H1 (cell line): ENCODE results near the gene PPP1R12A. TPM values are rescaled to one million over a fixed set of nuclear protein-coding genes. Genes with fewer than 3 reads are reported as not detected.

Experiments used
- CTCF ChIA-PET: fragments of 300-600 bp; sonication (Branson Sonifier 250); formaldehyde crosslinking; loops from one replicate; lab custom pipeline; 2021; ENCODE audit not compliant: partially characterized antibody; lab: Charles Lee
- POLR2A ChIA-PET: fragments of 300-600 bp; sonication (Branson Sonifier 250); formaldehyde crosslinking; loops from one replicate; lab custom pipeline; 2021; ENCODE audit warnings: inconsistent platforms; ENCODE audit not compliant: partially characterized antibody; lab: Charles Lee
- DNase-seq, 2 experiments: peaks; one replicate each; pipeline versions ENCODE4 v3.0.0 to v3.0.0-alpha.2; 2010 to 2022; ENCODE audit warnings: low spot score in 2 of 2, low read depth in 1 of 2, mixed read lengths in 1 of 2
- FAIRE-seq: peaks from 2 replicates; lab custom pipeline; 2011; peaks lifted over from hg19 to GRCh38; lab: Jason Lieb, UNC
- H2AFZ ChIP-seq: 2 replicates; pipeline ENCODE4 v1.8.1; 2012; ENCODE audit warnings: low read length, inconsistent platforms
- H2AK5ac ChIP-seq: 2 replicates; pipeline ENCODE4 v1.6.1; 2013; ENCODE audit warnings: low read depth, low read length
- H2BK120ac ChIP-seq: replicated peaks from 2 replicates; pipeline ENCODE3; 2013; ENCODE audit warnings: low read depth, low read length, inconsistent platforms
- H2BK12ac ChIP-seq: 2 replicates; pipeline ENCODE4 v1.6.1; 2013; ENCODE audit warnings: low read depth, low read length
- H2BK15ac ChIP-seq: 2 replicates; pipeline ENCODE4 v1.6.1; 2013; ENCODE audit warnings: low read length
- H2BK20ac ChIP-seq: 2 replicates; pipeline ENCODE4 v1.6.1; 2013; ENCODE audit warnings: low read length
- H2BK5ac ChIP-seq: 2 replicates; pipeline ENCODE4 v1.6.1; 2013; ENCODE audit warnings: low read depth, low read length
- H3K14ac ChIP-seq: 2 replicates; pipeline ENCODE4 v1.6.1; 2013; ENCODE audit warnings: inconsistent platforms; ENCODE audit not compliant: insufficient read length
- H3K18ac ChIP-seq: 2 replicates; pipeline ENCODE4 v1.6.1; 2013; ENCODE audit warnings: low read length; ENCODE audit errors: extremely low read depth
- H3K23ac ChIP-seq: 2 replicates; pipeline ENCODE4 v1.6.1; 2013; ENCODE audit warnings: inconsistent platforms; ENCODE audit not compliant: insufficient read length
- H3K23me2 ChIP-seq: 2 replicates; pipeline ENCODE4 v1.6.1; 2013; ENCODE audit warnings: low read depth, low read length
- H3K27ac ChIP-seq: 2 replicates; pipeline ENCODE4 v1.6.1; 2011; ENCODE audit warnings: low read depth, low read length, inconsistent platforms
- H3K27me3 ChIP-seq, 4 experiments: replicated peaks in 1 of 4; 1 replicate in 1 of 4; 2 replicates in 3 of 4; pipeline versions ENCODE4 v1.6.1 to v1.8.1; 2011 to 2013; ENCODE audit warnings: low read length in 3 of 4, mild to moderate bottlenecking in 3 of 4, inconsistent platforms in 2 of 4, mixed read lengths in 2 of 4, moderate library complexity in 1 of 4; ENCODE audit not compliant: control insufficient read depth in 3 of 4, insufficient read depth in 3 of 4; ENCODE audit errors: extremely low read depth in 1 of 4
- H3K36me3 ChIP-seq, 4 experiments: 2 replicates each; pipeline versions ENCODE4 v1.6.1 to v1.8.1; 2011 to 2013; ENCODE audit warnings: mild to moderate bottlenecking in 4 of 4, low read length in 3 of 4, moderate library complexity in 2 of 4, control low read depth in 1 of 4, inconsistent platforms in 1 of 4; ENCODE audit not compliant: insufficient read depth in 4 of 4, control insufficient read depth in 2 of 4
- H3K4ac ChIP-seq: replicated peaks from 2 replicates; pipeline ENCODE3; 2013; ENCODE audit warnings: low read length, low read depth, mixed read lengths, inconsistent platforms; ENCODE audit not compliant: insufficient read length
- H3K4me1 ChIP-seq, 4 experiments: replicated peaks in 1 of 4; 1 replicate in 1 of 4; 2 replicates in 3 of 4; pipeline versions ENCODE4 v1.6.1 to v1.8.1; 2011 to 2013; ENCODE audit warnings: low read length in 3 of 4, inconsistent platforms in 2 of 4, mixed read lengths in 1 of 4; ENCODE audit not compliant: insufficient read depth in 4 of 4, control insufficient read depth in 3 of 4
- H3K4me2 ChIP-seq, 2 experiments: 2 replicates each; pipeline versions ENCODE4 v1.6.1 to v1.8.1; 2011 to 2013; ENCODE audit warnings: low read depth in 2 of 2, low read length in 2 of 2, control low read depth in 1 of 2, inconsistent platforms in 1 of 2, mild to moderate bottlenecking in 1 of 2; ENCODE audit not compliant: insufficient read depth in 1 of 2
- H3K4me3 ChIP-seq, 4 experiments: fragments of 200-600, 300-600 bp in 1 of 4; sonication (generic), shearing (Covaris generic), sonication (Bioruptor Twin) in 1 of 4; 2 replicates each; pipeline versions ENCODE4 v1.5.1 to v1.8.1; 2011 to 2016; ENCODE audit warnings: low read length in 4 of 4, low read depth in 3 of 4, control low read depth in 2 of 4, inconsistent platforms in 2 of 4, mild to moderate bottlenecking in 2 of 4, mixed read lengths in 1 of 4, moderate library complexity in 1 of 4; ENCODE audit not compliant: insufficient read depth in 2 of 4; ENCODE audit errors: extremely low read depth in 1 of 4
- H3K56ac ChIP-seq: replicated peaks from 2 replicates; pipeline ENCODE3; 2013; ENCODE audit warnings: low read depth, mild to moderate bottlenecking, mixed read lengths, low read length, inconsistent platforms; ENCODE audit not compliant: insufficient read length
- H3K79me1 ChIP-seq: 2 replicates; pipeline ENCODE4 v1.6.1; 2013; ENCODE audit warnings: low read depth, low read length, control low read depth
- H3K79me2 ChIP-seq, 2 experiments: 2 replicates each; pipeline versions ENCODE4 v1.6.1 to v1.8.1; 2012 to 2013; ENCODE audit warnings: low read length in 2 of 2, mild to moderate bottlenecking in 2 of 2, inconsistent platforms in 1 of 2; ENCODE audit not compliant: insufficient read depth in 2 of 2, control insufficient read depth in 1 of 2
- H3K9ac ChIP-seq, 4 experiments: replicated peaks in 1 of 4; 1 replicate in 1 of 4; 2 replicates in 3 of 4; pipeline versions ENCODE4 v1.6.1 to v1.8.1; 2011 to 2013; ENCODE audit warnings: low read depth in 3 of 4, low read length in 3 of 4, control low read depth in 2 of 4, mild to moderate bottlenecking in 2 of 4, moderate library complexity in 2 of 4, inconsistent platforms in 1 of 4; ENCODE audit errors: extremely low read depth in 1 of 4
- H3K9me3 ChIP-seq, 2 experiments: 2 replicates each; pipeline versions ENCODE4 v1.6.1 to v1.8.1; 2012 to 2013; ENCODE audit warnings: mild to moderate bottlenecking in 2 of 2, moderate library complexity in 2 of 2, control low read depth in 1 of 2, inconsistent platforms in 1 of 2, low read depth in 1 of 2, low read length in 1 of 2, mixed read lengths in 1 of 2; ENCODE audit not compliant: insufficient read depth in 2 of 2
- H4K20me1 ChIP-seq, 2 experiments: replicated peaks in 1 of 2; 2 replicates each; pipeline versions ENCODE3 to v1.8.1; 2011 to 2013; ENCODE audit warnings: inconsistent platforms in 2 of 2, low read length in 2 of 2, mild to moderate bottlenecking in 1 of 2; ENCODE audit not compliant: insufficient read depth in 2 of 2, control insufficient read depth in 1 of 2
- H4K5ac ChIP-seq: 2 replicates; pipeline ENCODE4 v1.6.1; 2013; ENCODE audit warnings: low read length, low read depth, mixed read lengths, inconsistent platforms; ENCODE audit not compliant: insufficient read length
- H4K8ac ChIP-seq: 2 replicates; pipeline ENCODE4 v1.8.0; 2013; ENCODE audit warnings: mild to moderate bottlenecking, moderate library complexity, low read length, inconsistent platforms; ENCODE audit not compliant: insufficient read depth; ENCODE audit errors: extremely low read depth
- H4K91ac ChIP-seq: replicated peaks from 2 replicates; pipeline ENCODE3; 2013; ENCODE audit warnings: low read length, mixed read lengths, inconsistent platforms; ENCODE audit not compliant: insufficient read length
- polyA plus RNA-seq, 7 experiments: library from polyadenylated mRNA; depleted of rRNA in 3 of 7; stranded (reverse) in 5 of 7; unstranded in 2 of 7; fragments of >200 nt in 5 of 7; fragments of 200-250 nt in 2 of 7; gene quantifications; 1 replicate in 5 of 7; 2 replicates in 1 of 7; 4 replicates in 1 of 7; pipeline versions ENCODE4 v1.2.1 to v1.2.3, GENCODE V29; 2011 to 2013; ENCODE audit warnings: missing spikeins in 2 of 7, mixed read lengths in 2 of 7
- total RNA-seq: library from RNA; stranded (reverse); fragmentation: NEBNext Ultra II Directional; extraction: Animal tissue kit (Norgen Biotek cat#: 25700); gene quantifications from 2 replicates; pipeline ENCODE4 v1.2.1, GENCODE V29; 2021

The PPP1R12A gene
- total and polyA plus RNA-seq, 2 of the 8 experiments (the other 6 are each of a cell fraction or from before 2014, with no cell fraction given), result 14.7 to 81.5 TPM

DNA sequence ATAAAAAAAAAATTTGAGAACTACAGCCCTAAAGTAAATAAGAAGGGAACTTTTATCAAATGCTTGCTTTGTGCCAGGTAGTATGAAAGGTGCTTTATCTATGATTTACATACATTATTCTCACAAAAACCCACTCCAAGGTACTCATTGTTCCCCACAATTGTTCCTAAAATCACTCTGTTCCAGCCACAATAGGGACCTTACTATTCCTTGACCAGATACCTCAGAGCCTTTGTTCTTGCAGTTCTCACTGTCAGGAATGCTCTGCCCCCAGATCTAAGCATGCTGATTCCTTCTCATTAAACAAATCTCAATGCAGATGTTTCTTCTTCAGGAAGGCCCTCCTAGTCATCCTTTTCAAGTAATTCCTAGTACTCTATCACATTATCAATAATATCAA, 60.2 kb downstream of the PPP1R12A start:
- no peak overlapping the region for H3K56ac ChIP-seq
- H3K4me1 ChIP-seq, result peaks cover 0 to 7% (median 3%) of the 10 kb centered on the region in 4 experiments; a peak in 5 of 7 replicates
- H3K9me3 ChIP-seq, result no peaks in the 10 kb centered on the region
- H4K8ac ChIP-seq, result no peak overlapping the region
- peaks cover 0 to 74% of the 10 kb centered on the region in 2 experiments; a peak in 2 of 4 replicates for H3K79me2 ChIP-seq
- H3K36me3 ChIP-seq, result peaks cover 0 to 6% (median 0%) of the 10 kb centered on the region in 4 experiments; a peak in 2 of 8 replicates
- no peak overlapping the region for H3K14ac ChIP-seq
- no peak overlapping the region for H2AFZ ChIP-seq
- peak overlapping the region in 1 of 2 experiments; percentile 12; a peak in 1 of 4 replicates for H3K4me2 ChIP-seq
- H3K79me1 ChIP-seq, result no peaks in the 10 kb centered on the region; the same call in 1 of the 2 replicates
- ChIA-PET POLR2A (no interaction called here), CTCF (interaction anchor here (2.0 kb wide), 1 partner anchor 13 kb away, joined by 11 read pairs; no protein-coding TSS in a partner anchor)
- no peak overlapping the region for H3K23ac ChIP-seq
- no peak overlapping the region for H3K27ac ChIP-seq
- no peak overlapping the region for H3K4me3 ChIP-seq
- peaks cover 0 to 3% of the 10 kb centered on the region in 2 experiments for H4K20me1 ChIP-seq
- H2BK12ac ChIP-seq, result no peak overlapping the region
- no peak overlapping the region for H2BK120ac ChIP-seq
- no peak overlapping the region for H2BK5ac ChIP-seq
- H3K18ac ChIP-seq, result no peak overlapping the region
- H4K91ac ChIP-seq, result no peak overlapping the region
- H4K5ac ChIP-seq, result no peak overlapping the region
- H3K4ac ChIP-seq, result no peak overlapping the region
- no peak overlapping the region for H2BK20ac ChIP-seq
- H3K9ac ChIP-seq, result no peak overlapping the region
- no peaks in the 10 kb centered on the region for H3K23me2 ChIP-seq
- no peak overlapping the region for H2AK5ac ChIP-seq
- peak in 1 of 2 experiments; percentile 13 for DNase-seq
- peak; percentile 76 for FAIRE-seq
- no peak overlapping the region for H2BK15ac ChIP-seq
- H3K27me3 ChIP-seq, result no peaks in the 10 kb centered on the region
